OCI-LY7 (cell line): ENCODE data around the gene SLAMF7. TPM values are rescaled to one million over a fixed set of nuclear protein-coding genes. Genes with fewer than 3 reads are reported as not detected.

Source experiments
- BruUV-seq: library from RNA; stranded (reverse); fragments of 400-500 nt; replicated peaks from 2 replicates; lab custom pipeline; 2021; lab: Mats Ljungman, UMichigan
- CTCF ChIA-PET: fragments of 300-600 bp; sonication (Branson Sonifier 250); formaldehyde crosslinking; loops from one replicate; lab custom pipeline; 2022; ENCODE audit warnings: antibody characterized with exemption; ENCODE audit not compliant: unreplicated experiment; lab: Charles Lee
- POLR2A ChIA-PET: fragments of 300-600 bp; sonication (Branson Sonifier 250); formaldehyde crosslinking; loops from one replicate; lab custom pipeline; 2022; ENCODE audit warnings: antibody characterized with exemption; lab: Charles Lee
- DNase-seq: peaks from one replicate; pipeline ENCODE4 v3.0.0-alpha.2; 2015; ENCODE audit warnings: low spot score
- H2AFZ ChIP-seq: fragments of 200-600 bp; sonication (generic), shearing (Covaris generic); 2 replicates; pipeline ENCODE4 v1.6.1; 2014; ENCODE audit warnings: mild to moderate bottlenecking, antibody characterized with exemption, low read length, moderate library complexity
- H3K27ac ChIP-seq: fragments of 200-600 bp; sonication (generic); 2 replicates; pipeline ENCODE4 v1.5.1; 2014; ENCODE audit warnings: mixed run types, low read depth, mild to moderate bottlenecking, moderate library complexity, low read length, inconsistent platforms; ENCODE audit not compliant: poor library complexity, severe bottlenecking
- H3K36me3 ChIP-seq: fragments of 200-600 bp; sonication (generic); 2 replicates; pipeline ENCODE4 v1.6.1; 2014; ENCODE audit warnings: mild to moderate bottlenecking, antibody characterized with exemption, low read length, moderate library complexity, mixed read lengths; ENCODE audit not compliant: insufficient read depth
- H3K4me1 ChIP-seq: fragments of 200-600 bp; sonication (generic); 2 replicates; pipeline ENCODE4 v1.5.1; 2014; ENCODE audit warnings: mild to moderate bottlenecking, low read length; ENCODE audit not compliant: insufficient read depth, poor library complexity, severe bottlenecking
- H3K4me2 ChIP-seq: fragments of 200-600 bp; sonication (generic); 2 replicates; pipeline ENCODE4 v1.6.1; 2014; ENCODE audit warnings: mild to moderate bottlenecking, low read length
- H3K4me3 ChIP-seq: fragments of 200-600 bp; sonication (generic); 2 replicates; pipeline ENCODE4 v1.5.1; 2014; ENCODE audit warnings: mild to moderate bottlenecking, low read depth, low read length; ENCODE audit not compliant: poor library complexity, severe bottlenecking
- H3K79me2 ChIP-seq: fragments of 200-600 bp; sonication (generic); 2 replicates; pipeline ENCODE4 v1.6.1; 2016; ENCODE audit warnings: low read depth, mild to moderate bottlenecking, low read length, moderate library complexity, mixed read lengths; ENCODE audit not compliant: insufficient read depth
- H3K9me2 ChIP-seq: fragments of 200-600 bp; sonication (generic); 2 replicates; pipeline ENCODE4 v1.6.1; 2016; ENCODE audit warnings: mild to moderate bottlenecking, low read length, mixed read lengths; ENCODE audit not compliant: insufficient read depth
- H3K9me3 ChIP-seq: fragments of 200-600 bp; sonication (generic); 2 replicates; pipeline ENCODE4 v1.6.1; 2014; ENCODE audit warnings: mild to moderate bottlenecking, mixed run types, low read length, mixed read lengths
- H4K20me1 ChIP-seq: fragments of 200-600 bp; sonication (generic); 2 replicates; pipeline ENCODE4 v1.6.1; 2014; ENCODE audit warnings: mild to moderate bottlenecking, antibody characterized with exemption, low read length, moderate library complexity, mixed read lengths; ENCODE audit not compliant: insufficient read depth
- CTCF ChIP-seq: fragments of 200-600 bp; sonication (generic); conservative IDR thresholded peaks from 2 replicates; pipeline ENCODE4 v1.5.1; 2014; ENCODE audit warnings: mild to moderate bottlenecking, antibody characterized with exemption, low read length, moderate library complexity, mixed read lengths
- EZH2phosphoT487 ChIP-seq: fragments of 200-600 bp; sonication (generic); IDR thresholded peaks from 2 replicates; pipeline ENCODE4 v1.6.1; 2018; ENCODE audit warnings: low read depth, borderline replicate concordance, mild to moderate bottlenecking, mixed run types, antibody characterized with exemption, low read length, moderate library complexity, mixed read lengths
- intact Hi-C: fragments of 100-400 bp; cut with micrococcal nuclease; formaldehyde crosslinking; loops from one replicate; pipeline ENCODE4 v1.10.0; 2022; ENCODE audit not compliant: unreplicated experiment
- total RNA-seq, 2 experiments: library from RNA; depleted of rRNA in 1 of 2; stranded (reverse); fragments of >200 nt in 1 of 2; shearing (Covaris generic) in 1 of 2; gene quantifications; 2 replicates each; pipeline ENCODE4 v1.2.3, GENCODE V29; 2014 to 2022

SLAMF7 gene
- total RNA-seq, 2 experiments from 2014 or later, result not detected

DNA sequence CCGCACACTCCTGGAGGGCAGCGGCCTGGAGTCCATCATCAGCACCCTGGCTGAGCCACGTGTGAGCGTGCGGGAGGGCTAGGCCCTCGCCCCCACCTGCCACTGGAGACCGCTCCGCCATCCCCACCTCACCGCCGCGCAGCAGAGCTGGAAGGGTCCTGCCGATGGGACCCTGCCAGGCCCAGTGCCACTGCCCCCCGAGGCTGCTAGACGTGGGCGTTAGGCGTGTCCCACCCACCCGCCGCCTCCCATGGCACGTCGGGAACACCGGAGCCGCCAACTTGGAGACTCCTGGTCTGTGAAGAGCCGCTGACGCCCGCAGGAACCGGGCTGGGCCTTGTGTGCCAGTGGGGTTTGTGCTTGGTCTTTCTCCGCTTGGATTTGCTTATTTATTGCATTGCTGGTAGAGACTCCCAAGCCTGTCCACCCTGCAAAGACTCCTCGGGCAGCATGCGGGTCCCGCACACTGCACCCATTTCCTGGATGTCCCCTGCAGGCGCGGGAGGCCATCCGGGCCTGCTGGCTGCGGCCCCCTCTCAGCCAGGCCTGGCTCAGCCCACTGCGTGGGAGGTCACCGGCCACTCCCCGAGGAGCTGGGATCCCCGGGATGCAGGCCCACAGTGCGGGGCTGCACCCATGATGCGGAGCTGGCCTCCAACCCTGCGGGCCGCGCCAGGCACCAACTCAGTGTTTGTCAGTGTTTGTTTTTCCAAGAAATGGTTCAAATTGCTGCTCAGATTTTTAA lies 63.0 kb downstream of the SLAMF7 start:
- intact Hi-C loops, result no loop called here
- TF ChIP-seq CTCF (no peak), EZH2phosphoT487 (no peak)

More for the DNA sequence above, 63.0 kb downstream of the SLAMF7 start:
- Histone ChIP-seq H3K4me2 (peak overlapping the region; percentile 88; the same call in 1 of the 2 replicates), H3K4me3 (peak overlapping the region; percentile 76), H4K20me1 (no peaks in the 10 kb centered on the region), H2AFZ (no peak overlapping the region), H3K27ac (no peak overlapping the region), H3K4me1 (peaks cover 46% of the 10 kb centered on the region), H3K36me3 (peaks cover 56% of the 10 kb centered on the region), H3K9me3 (peaks cover 28% of the 10 kb centered on the region), H3K9me2 (no peaks in the 10 kb centered on the region), H3K79me2 (peaks cover 68% of the 10 kb centered on the region)
- ChIA-PET CTCF (interaction anchor here (0.9 kb wide), 1 partner anchor 12 kb away, joined by 3 read pairs; no protein-coding TSS in a partner anchor), POLR2A (no interaction called here)
- DNase-seq, result no peak
- no TSS peak for BruUV-seq

Other genes with a start within 250 kb of the SLAMF7 start
- gene SLAMF6, start 216.0 kb upstream of the SLAMF7 start, total RNA-seq (2014; rRNA removed; shearing (Covaris generic)), result 39.8 and 43.0 TPM in 2 replicates
- 65.1 and 72.4 TPM in 2 replicates for gene SLAMF6, start 216.0 kb upstream of the SLAMF7 start, total RNA-seq (2022)
- gene CD84, start 159.8 kb upstream of the SLAMF7 start, total RNA-seq (2014; rRNA removed; shearing (Covaris generic)), result 23.3 and 23.4 TPM in 2 replicates
- 22.2 and 28.8 TPM in 2 replicates for gene CD84, start 159.8 kb upstream of the SLAMF7 start, total RNA-seq (2022)
- 0.32 and 0.36 TPM in 2 replicates for gene SLAMF1, start 92.2 kb upstream of the SLAMF7 start, total RNA-seq (2014; rRNA removed; shearing (Covaris generic))
- 0.42 and 0.72 TPM in 2 replicates for gene SLAMF1, start 92.2 kb upstream of the SLAMF7 start, total RNA-seq (2022)
- gene CD48, start 27.4 kb upstream of the SLAMF7 start, total RNA-seq (2014; rRNA removed; shearing (Covaris generic)), result 131 and 150 TPM in 2 replicates
- 131 and 149 TPM in 2 replicates for gene CD48, start 27.4 kb upstream of the SLAMF7 start, total RNA-seq (2022)
- 23.7 and 28.4 TPM in 2 replicates for gene LY9, start 56.9 kb downstream of the SLAMF7 start, total RNA-seq (2014; rRNA removed; shearing (Covaris generic))
- gene LY9, start 56.9 kb downstream of the SLAMF7 start, total RNA-seq (2022), result 40.2 and 42.8 TPM in 2 replicates
- not detected in 2 replicates for gene CD244, start 123.6 kb downstream of the SLAMF7 start, total RNA-seq (2014; rRNA removed; shearing (Covaris generic))
- not detected in 2 replicates for gene CD244, start 123.6 kb downstream of the SLAMF7 start, total RNA-seq (2022)
- not detected in 2 replicates for gene ITLN1, start 145.9 kb downstream of the SLAMF7 start, total RNA-seq (2014; rRNA removed; shearing (Covaris generic))
- not detected in 2 replicates for gene ITLN1, start 145.9 kb downstream of the SLAMF7 start, total RNA-seq (2022)
- not detected in 2 replicates for gene ITLN2, start 215.6 kb downstream of the SLAMF7 start, total RNA-seq (2014; rRNA removed; shearing (Covaris generic))
- not detected in 2 replicates for gene ITLN2, start 215.6 kb downstream of the SLAMF7 start, total RNA-seq (2022)